Epidermal melanocyte (primary cell): ENCODE data around the gene NR1D1.

Experiments
- DNase-seq: peaks from one replicate; pipeline ENCODE4 v3.0.0; 2011; ENCODE audit warnings: low spot score; ENCODE audit not compliant: insufficient read length

NR1D1 gene

DNA sequence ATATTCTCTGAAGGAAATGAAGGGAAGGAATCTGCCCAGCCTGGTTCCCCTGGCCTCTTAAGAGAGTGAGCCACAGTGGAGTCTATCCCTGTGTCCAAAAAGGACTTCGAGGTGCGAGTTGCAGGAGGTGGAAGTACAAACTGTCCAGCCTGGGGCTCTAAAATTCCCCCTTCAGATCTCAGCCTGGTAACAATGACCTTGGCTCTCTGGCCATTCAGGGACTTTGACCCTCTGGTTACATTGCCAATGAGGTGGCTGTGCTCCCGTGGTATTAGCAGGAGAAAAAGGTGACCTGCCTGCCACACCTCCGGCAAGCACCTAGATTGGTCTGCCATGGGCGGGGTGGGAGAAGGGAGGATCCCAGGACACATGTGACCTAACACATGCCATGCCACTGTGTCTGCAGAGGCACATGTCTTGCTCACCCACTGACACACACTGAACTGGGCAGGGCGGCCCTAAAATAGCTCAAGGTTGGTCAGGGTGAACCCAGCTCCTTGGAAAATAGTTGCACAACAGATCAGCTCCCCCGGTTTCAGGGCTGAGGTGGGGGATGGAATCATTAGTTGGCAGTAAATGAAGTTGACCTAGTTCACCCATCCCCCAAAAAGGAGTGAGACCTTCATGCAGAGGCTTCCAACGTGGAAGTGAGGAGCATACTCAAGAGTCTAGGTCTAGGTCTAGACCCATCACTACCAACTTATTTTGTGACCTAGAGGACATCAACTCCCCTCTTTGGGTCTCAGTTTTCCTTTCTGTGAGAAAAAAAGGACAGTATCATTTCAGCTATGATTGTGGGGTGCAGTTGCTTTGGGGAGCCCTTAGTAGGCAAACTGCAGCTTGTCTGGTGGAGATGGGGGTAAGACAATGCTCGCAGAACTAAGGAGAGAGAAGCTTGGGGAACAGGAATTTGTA is 2.2 kb downstream of the NR1D1 start:
- no peak for DNase-seq

GRCh38 chr17:40097087-40097486 is 3.3 kb downstream of the NR1D1 start:
- no peak for DNase-seq

- no peak for DNase-seq
These were observed 4.2 kb downstream of the NR1D1 start for GRCh38 chr17:40095944-40096791.

GRCh38 chr17:40095351-40095943 is 4.9 kb downstream of the NR1D1 start:
- DNase-seq = no peak

GRCh38 chr17:40094874-40095273 is 5.5 kb downstream of the NR1D1 start:
- DNase-seq = no peak

GRCh38 chr17:40093580-40094201 is 6.7 kb downstream of the NR1D1 start:
- no peak for DNase-seq

GRCh38 chr17:40093005-40093579 is 7.3 kb downstream of the NR1D1 start:
- no peak for DNase-seq

- no peak for DNase-seq
These were observed 7.8 kb downstream of the NR1D1 start for GRCh38 chr17:40092581-40092980.

- no peak for DNase-seq
These were observed 8.5 kb downstream of the NR1D1 start for GRCh38 chr17:40091691-40092397.

DNA sequence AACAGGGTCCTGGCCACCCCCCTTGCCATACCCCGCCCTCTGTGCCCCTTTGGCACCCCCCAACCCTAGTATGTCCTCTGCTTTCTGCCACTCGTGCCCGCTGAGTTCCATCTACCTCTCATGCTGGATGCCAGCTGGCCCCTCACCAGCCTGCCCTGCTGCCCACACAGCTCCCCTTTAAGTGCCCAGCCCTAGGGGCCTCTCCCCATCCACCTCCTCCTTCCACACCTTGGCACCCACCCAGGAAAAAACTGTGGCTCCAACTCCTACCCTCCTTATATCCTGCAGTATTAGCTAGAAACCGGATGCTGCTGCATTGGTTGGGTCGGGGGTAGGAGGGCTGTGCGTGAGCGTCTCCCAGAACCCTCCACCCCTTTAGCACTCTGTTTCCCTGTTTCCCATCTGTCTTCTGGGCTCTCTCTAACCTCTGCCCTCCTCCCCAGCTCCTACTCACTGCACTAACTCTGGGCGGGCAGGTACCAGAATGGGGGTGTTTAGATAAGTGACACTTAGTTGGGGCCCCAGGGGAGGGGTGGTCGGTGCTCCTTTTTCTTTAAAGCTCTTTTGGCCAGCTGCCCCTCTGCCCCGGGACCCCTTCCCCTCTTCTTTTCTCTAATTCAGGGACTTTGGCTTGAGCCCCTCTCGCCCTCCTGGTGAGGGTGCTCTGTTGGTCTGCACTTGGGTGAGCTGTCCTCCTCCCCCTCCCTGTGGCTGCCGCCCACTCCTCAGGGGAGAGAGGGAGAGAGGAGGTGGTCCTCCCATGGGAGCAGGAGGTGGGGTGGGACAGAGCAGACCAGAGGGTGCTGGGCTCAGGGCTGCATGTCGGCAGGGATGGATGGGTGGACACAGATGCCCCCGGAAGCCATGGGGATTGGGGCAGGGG is 9.9 kb downstream of the NR1D1 start:
- DNase-seq = no peak

DNA sequence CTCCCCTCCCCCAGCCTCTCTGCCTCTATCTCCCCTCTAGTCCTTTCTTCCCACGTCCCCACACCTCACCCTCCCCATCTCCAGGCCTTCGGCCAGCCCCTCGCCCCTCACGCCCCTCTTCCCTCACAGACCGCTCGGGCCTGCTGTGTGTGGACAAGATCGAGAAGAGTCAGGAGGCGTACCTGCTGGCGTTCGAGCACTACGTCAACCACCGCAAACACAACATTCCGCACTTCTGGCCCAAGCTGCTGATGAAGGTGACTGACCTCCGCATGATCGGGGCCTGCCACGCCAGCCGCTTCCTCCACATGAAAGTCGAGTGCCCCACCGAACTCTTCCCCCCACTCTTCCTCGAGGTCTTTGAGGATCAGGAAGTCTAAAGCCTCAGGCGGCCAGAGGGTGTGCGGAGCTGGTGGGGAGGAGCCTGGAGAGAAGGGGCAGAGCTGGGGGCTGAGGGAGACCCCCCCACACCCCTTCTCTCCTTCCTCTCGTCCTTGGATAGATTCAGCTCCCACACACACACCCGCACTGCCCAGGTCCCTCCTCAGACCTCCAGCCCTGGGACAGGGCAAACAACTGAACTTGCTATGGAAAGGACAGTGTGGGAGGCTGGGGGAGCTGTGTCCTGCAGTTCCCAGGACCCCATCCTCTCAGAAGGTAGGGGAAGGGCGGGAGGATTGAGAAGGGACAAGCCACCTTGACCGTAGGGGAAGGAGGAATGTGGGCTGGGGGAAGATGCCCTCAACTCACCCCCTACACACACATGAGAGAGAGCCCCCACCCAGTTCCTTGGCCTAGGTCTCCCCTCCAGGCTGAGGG is 11.1 kb downstream of the NR1D1 start:
- DNase-seq = no peak

- DNase-seq = no peak
These were observed 12.3 kb downstream of the NR1D1 start for GRCh38 chr17:40087903-40088718.

DNA sequence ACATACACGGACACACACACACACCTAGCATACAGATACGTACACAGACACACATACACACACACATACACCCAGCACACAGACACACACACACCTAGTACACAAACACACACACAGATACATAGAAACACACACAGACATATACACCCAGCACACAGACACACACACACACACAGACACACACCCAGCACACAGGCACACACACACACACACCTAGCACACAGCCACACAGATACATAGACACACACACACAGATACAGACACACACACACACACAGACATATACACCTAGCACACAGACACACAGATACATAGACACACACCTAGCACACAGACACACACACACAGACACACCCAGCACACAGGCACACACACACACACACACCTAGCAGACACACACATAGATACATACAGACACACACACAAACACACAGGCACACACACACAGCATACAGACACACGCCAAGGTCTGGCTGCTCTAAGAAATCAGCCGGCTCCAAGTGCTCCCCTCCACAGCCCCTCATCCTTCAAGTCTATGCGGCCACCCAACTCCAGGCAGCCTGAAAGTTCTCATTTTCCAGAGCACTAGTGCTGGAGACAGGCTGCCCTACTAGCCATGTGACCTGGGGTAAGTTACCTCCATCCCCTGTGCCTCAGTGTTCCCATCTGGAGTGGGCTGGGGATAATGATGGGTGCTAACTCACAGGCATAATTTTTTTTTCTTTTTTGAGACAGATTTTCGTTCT is 13.2 kb downstream of the NR1D1 start:
- DNase-seq = no peak

DNA sequence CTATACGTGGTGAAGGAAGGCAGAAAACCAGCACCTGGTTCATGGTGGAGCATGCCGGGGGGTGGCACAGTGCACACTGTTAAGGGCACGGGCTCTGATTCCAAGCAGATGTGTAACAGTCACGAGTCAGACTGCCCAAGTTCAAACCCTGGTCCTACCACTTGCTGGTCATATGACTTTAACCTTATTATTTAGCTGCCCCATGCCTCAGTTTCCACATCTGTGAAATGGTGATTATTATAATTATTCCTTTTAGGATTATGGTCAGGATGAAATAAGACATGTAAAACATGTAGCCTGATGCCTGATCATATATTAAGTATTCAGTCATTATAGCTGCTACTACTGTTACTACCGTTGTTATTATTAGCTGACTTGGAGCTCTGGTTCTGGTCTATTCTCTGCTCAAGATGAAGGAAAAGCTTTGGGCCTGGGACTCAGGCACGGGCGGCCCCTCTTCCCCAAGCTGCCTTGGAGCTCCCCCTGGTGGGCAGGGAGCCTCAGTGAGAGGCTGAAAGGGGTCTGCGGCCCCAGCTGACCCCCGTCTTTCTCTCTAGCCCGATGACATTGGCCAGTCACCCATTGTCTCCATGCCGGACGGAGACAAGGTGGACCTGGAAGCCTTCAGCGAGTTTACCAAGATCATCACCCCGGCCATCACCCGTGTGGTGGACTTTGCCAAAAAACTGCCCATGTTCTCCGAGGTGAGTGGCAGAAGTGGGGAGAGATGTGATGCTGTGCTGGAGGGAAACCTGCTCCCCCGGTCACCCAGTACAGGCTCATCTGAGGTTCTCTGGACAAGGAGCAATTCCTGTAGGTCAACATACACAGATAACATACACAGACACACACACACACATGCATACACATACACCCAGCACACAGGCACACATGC is 14.0 kb downstream of the NR1D1 start:
- peak; percentile 79 for DNase-seq

DNA sequence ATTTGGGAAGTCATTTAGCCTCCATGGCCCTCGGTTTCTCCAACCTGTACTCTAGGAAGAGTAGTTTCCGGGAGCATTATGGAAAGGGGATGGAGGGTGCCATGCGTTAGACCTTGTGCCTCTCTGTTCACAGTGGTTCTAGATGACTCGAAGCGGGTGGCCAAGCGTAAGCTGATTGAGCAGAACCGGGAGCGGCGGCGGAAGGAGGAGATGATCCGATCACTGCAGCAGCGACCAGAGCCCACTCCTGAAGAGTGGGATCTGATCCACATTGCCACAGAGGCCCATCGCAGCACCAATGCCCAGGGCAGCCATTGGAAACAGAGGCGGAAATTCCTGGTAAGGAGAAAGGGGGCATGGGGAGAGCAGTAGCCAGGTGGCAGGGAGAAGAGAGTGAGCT is 15.9 kb downstream of the NR1D1 start:
- no peak for DNase-seq

DNA sequence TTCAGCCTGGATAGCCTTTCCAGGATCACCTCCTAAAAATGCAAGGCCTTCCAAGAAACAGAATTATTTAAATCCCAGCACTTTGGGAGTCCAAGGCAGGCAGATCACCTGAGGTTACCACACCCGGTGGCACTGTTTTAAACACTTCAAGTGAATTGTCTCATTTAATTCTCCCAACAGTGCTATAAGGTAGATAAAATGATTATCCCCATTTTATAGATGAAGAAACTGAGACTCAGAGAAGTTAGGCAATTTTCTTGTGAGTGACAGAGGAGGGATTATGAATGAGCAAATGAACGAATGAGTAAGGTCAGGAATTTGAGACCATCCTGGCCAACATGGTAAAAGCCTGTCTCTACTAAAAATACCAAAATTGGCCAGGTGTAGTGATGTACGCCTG is 20.8 kb downstream of the NR1D1 start:
- no peak for DNase-seq
